K562 (cell line): ENCODE results near the gene GLI1. TPM values are rescaled to one million over a fixed set of nuclear protein-coding genes. Genes with fewer than 3 reads are reported as not detected.

Experiments used
- CHD1 ChIP-seq: fragments of 200-600 bp; sonication (generic); IDR thresholded peaks from one replicate; pipeline ENCODE4 v1.6.1; 2012; ENCODE audit warnings: mild to moderate bottlenecking, moderate library complexity, low read length, inconsistent platforms
- CHD7 ChIP-seq: fragments of 200-600 bp; sonication (generic); IDR thresholded peaks from one replicate; pipeline ENCODE4 v1.6.1; 2012; ENCODE audit warnings: mild to moderate bottlenecking, low read depth, low read length, inconsistent platforms
- FOXM1 ChIP-seq, 2 experiments: fragments of 450-650 bp in 1 of 2; sonication (generic) in 1 of 2; formaldehyde crosslinking in 1 of 2; IDR thresholded peaks; 2 replicates each; pipeline versions ENCODE4 v1.6.1 to v1.9.0; 2017 to 2022; ENCODE audit warnings: low read depth in 2 of 2, mild to moderate bottlenecking in 2 of 2, missing genetic modification reagents in 1 of 2, moderate library complexity in 1 of 2
- NBN ChIP-seq: fragments of 450-650 bp; IDR thresholded peaks from 2 replicates; pipeline ENCODE4 v1.6.1; 2016; ENCODE audit warnings: low read depth, mild to moderate bottlenecking
- ZNF511 ChIP-seq: sonication (generic); formaldehyde crosslinking; IDR thresholded peaks from 2 replicates; pipeline ENCODE4 v1.8.0; 2022; ENCODE audit warnings: mild to moderate bottlenecking, missing genetic modification reagents
- ZNF717 ChIP-seq: fragments of 250-450 bp; sonication (Bioruptor Pico); IDR thresholded peaks from 2 replicates; pipeline ENCODE4 v1.5.0; 2021
- polyA plus RNA-seq, 8 experiments: library from polyadenylated mRNA; depleted of rRNA in 4 of 8; stranded (reverse) in 5 of 8; unstranded in 3 of 8; fragments of >200 nt; fragmentation: Nextera tagmentation in 2 of 8; fragmentation: Illumina TruSeq in 1 of 8; extraction: Ambion mirVana in 2 of 8; extraction: Trizol in 1 of 8; gene quantifications; 2 replicates each; pipeline versions ENCODE4 v1.2.1 to v1.2.3, GENCODE V29; 2011 to 2014; ENCODE audit warnings: inconsistent platforms in 1 of 8, missing spikeins in 1 of 8
- total RNA-seq, 7 experiments: library from RNA; depleted of rRNA in 6 of 7; stranded (reverse); fragments of >200 nt in 6 of 7; fragmentation: Illumina TruSeq in 2 of 7; extraction: Trizol in 2 of 7; gene quantifications; 2 replicates each; pipeline versions ENCODE4 v1.2.1 to v1.2.3, GENCODE V29; 2011 to 2021; ENCODE audit warnings: low replicate concordance in 1 of 7
- TF ChIP-seq, protein P1 (sequence below): fragments of 450-650 bp; IDR thresholded peaks from 2 replicates; pipeline ENCODE4 v1.6.1; 2018; ENCODE audit not compliant: partially characterized antibody
- TF ChIP-seq, protein P2 (sequence below): sonication (generic); formaldehyde crosslinking; IDR thresholded peaks from 2 replicates; pipeline ENCODE4 v1.8.1; 2023; ENCODE audit warnings: mild to moderate bottlenecking, missing genetic modification reagents

The GLI1 gene
- total and polyA plus RNA-seq, 9 of the 15 experiments (the other 6 are each of a cell fraction or from before 2014, with no cell fraction given) = 0.24 to 3.7 (median 0.61) TPM

- TF ChIP-seq ZNF511 (CRISPR knock-in tag) = peak; percentile 69; the same call in 1 of the 2 replicates
- TF ChIP-seq CHD7 = peak; percentile 24
- no peak for TF ChIP-seq NBN
- TF ChIP-seq CHD1 = peak; percentile 84
- TF ChIP-seq, protein P1, sequence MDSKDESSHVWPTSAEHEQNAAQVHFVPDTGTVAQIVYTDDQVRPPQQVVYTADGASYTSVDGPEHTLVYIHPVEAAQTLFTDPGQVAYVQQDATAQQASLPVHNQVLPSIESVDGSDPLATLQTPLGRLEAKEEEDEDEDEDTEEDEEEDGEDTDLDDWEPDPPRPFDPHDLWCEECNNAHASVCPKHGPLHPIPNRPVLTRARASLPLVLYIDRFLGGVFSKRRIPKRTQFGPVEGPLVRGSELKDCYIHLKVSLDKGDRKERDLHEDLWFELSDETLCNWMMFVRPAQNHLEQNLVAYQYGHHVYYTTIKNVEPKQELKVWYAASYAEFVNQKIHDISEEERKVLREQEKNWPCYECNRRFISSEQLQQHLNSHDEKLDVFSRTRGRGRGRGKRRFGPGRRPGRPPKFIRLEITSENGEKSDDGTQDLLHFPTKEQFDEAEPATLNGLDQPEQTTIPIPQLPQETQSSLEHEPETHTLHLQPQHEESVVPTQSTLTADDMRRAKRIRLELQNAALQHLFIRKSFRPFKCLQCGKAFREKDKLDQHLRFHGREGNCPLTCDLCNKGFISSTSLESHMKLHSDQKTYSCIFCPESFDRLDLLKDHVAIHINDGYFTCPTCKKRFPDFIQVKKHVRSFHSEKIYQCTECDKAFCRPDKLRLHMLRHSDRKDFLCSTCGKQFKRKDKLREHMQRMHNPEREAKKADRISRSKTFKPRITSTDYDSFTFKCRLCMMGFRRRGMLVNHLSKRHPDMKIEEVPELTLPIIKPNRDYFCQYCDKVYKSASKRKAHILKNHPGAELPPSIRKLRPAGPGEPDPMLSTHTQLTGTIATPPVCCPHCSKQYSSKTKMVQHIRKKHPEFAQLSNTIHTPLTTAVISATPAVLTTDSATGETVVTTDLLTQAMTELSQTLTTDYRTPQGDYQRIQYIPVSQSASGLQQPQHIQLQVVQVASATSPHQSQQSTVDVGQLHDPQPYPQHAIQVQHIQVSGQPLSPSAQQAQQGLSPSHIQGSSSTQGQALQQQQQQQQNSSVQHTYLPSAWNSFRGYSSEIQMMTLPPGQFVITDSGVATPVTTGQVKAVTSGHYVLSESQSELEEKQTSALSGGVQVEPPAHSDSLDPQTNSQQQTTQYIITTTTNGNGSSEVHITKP = peak; percentile 41
- TF ChIP-seq, protein P2, sequence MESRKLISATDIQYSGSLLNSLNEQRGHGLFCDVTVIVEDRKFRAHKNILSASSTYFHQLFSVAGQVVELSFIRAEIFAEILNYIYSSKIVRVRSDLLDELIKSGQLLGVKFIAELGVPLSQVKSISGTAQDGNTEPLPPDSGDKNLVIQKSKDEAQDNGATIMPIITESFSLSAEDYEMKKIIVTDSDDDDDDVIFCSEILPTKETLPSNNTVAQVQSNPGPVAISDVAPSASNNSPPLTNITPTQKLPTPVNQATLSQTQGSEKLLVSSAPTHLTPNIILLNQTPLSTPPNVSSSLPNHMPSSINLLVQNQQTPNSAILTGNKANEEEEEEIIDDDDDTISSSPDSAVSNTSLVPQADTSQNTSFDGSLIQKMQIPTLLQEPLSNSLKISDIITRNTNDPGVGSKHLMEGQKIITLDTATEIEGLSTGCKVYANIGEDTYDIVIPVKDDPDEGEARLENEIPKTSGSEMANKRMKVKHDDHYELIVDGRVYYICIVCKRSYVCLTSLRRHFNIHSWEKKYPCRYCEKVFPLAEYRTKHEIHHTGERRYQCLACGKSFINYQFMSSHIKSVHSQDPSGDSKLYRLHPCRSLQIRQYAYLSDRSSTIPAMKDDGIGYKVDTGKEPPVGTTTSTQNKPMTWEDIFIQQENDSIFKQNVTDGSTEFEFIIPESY = 0 out of 2 replicates have a peak, but pooled peaks have one; percentile 11
- no peak for TF ChIP-seq FOXM1 (IDR thresholded peaks at IDR 0.05; ENCODE audit: low read depth)
- peak; percentile 78; the same call in 1 of the 2 replicates for TF ChIP-seq FOXM1 (CRISPR knock-in tag; IDR thresholded peaks at IDR 0.05; ENCODE audit: low read depth)
- TF ChIP-seq ZNF717 (CRISPR knock-in tag) = no peak
Observed at GRCh38 chr12:57519796-57520052, 60.1 kb downstream of the GLI1 start (continued).
